Thyroid gland (tissue), 4 donors: ENCODE results near the gene CNTNAP5. TPM values are rescaled to one million over a fixed set of nuclear protein-coding genes. Genes with fewer than 3 reads are reported as not detected.

Source experiments
- DNase-seq, 2 donors: peaks; one replicate each; pipeline ENCODE4 v3.0.0-alpha.2; 2019
- H3K27ac ChIP-seq, 3 donors: fragments of 200-600 bp; sonication (generic); 1 replicate in 2 of 3; 2 replicates in 1 of 3; pipeline ENCODE4 v1.5.1; 2016 to 2019; ENCODE audit warnings: mild to moderate bottlenecking in 1 of 3, moderate library complexity in 1 of 3
- H3K27me3 ChIP-seq: fragments of 200-600 bp; sonication (generic); one replicate; pipeline ENCODE4 v1.5.1; 2019
- H3K36me3 ChIP-seq, 2 donors: fragments of 200-600 bp; sonication (generic); one replicate each; pipeline ENCODE4 v1.5.1; 2016 to 2019
- H3K4me1 ChIP-seq, 2 donors: fragments of 200-600 bp; sonication (generic); one replicate each; pipeline ENCODE4 v1.5.1; 2017 to 2019
- H3K4me3 ChIP-seq, 3 donors: fragments of 200-600 bp; sonication (generic); replicated peaks in 1 of 3; 1 replicate in 2 of 3; 2 replicates in 1 of 3; pipeline ENCODE4 v1.5.1; 2016; ENCODE audit warnings: mild to moderate bottlenecking in 1 of 3
- H3K9me3 ChIP-seq: fragments of 200-600 bp; sonication (generic); one replicate; pipeline ENCODE4 v1.5.1; 2017
- CTCF ChIP-seq, 6 experiments: fragments of 200-600 bp in 3 of 6; fragments of 450-650 bp in 3 of 6; sonication (generic) in 3 of 6; IDR thresholded peaks; one replicate each; pipeline ENCODE4 v1.5.1; 2016 to 2019; ENCODE audit warnings: antibody characterized with exemption in 6 of 6, mild to moderate bottlenecking in 2 of 6, inconsistent platforms in 1 of 6, moderate library complexity in 1 of 6
- POLR2A ChIP-seq, 2 donors: fragments of 450-650 bp; IDR thresholded peaks; one replicate each; pipeline ENCODE4 v1.6.1; 2017; ENCODE audit warnings: antibody characterized with exemption in 2 of 2, mild to moderate bottlenecking in 2 of 2, moderate library complexity in 1 of 2
- WGBS, 2 donors: methylation state at CpG; one replicate each; pipeline ENCODE4 v1.1.5; 2017; 5-methylcytosine and 5-hydroxymethylcytosine counted together
- intact Hi-C: fragments of 100-400 bp; cut with DNase I; formaldehyde crosslinking; loops from one replicate; pipeline ENCODE4 v1.15.1; 2023
- total RNA-seq, 4 donors: library from RNA; depleted of rRNA; stranded (reverse); fragments of >200 nt; gene quantifications; one replicate each; pipeline ENCODE4 v1.2.3, GENCODE V29; 2016

Gene CNTNAP5
- total RNA-seq, 4 donors from 2014 or later, result not detected

DNA sequence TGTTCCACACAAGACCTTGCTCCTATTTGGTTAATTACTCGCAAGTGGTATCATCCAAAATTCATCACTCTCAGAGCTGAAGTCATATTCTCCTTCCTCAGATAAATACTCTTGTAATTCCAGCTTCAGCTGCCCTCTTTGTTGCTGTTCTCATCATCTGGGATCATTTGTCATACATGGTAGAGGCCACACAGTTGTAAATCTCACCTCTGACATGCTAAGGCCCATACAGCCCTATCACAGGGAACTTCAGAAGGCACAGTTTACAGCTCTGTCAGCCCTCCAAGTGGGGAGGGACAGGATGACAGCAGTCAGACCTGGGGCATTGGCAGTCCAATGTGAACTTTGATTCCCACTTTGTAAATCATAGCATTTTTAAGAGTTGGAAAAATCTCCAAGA, 399.0 kb downstream of the CNTNAP5 start:
- no peak overlapping the region for H3K27ac ChIP-seq
- no peak for TF ChIP-seq POLR2A (IDR thresholded peaks at IDR 0.05)
- TF ChIP-seq CTCF (IDR thresholded peaks at IDR 0.05), result no peak
- WGBS, 2 donors, result 84 to 100% methylated on average over 1 of the region's 1 CpG

GRCh38 chr2:124426122-124426521, 401.0 kb downstream of the CNTNAP5 start:
- Histone ChIP-seq H3K4me3 (no peak overlapping the region), H3K4me1 (no peaks in the 10 kb centered on the region), H3K9me3 (no peaks in the 10 kb centered on the region), H3K36me3 (no peaks in the 10 kb centered on the region), H3K27ac (no peak overlapping the region), H3K27me3 (no peaks in the 10 kb centered on the region)
- WGBS, 2 donors, result 71 to 76% methylated on average over 2 of the region's 2 CpGs
- DNase-seq, result no peak
- TF ChIP-seq POLR2A (IDR thresholded peaks at IDR 0.05) (no peak), CTCF (IDR thresholded peaks at IDR 0.05) (no peak)
- intact Hi-C loops, result no loop called here

More for the DNA sequence above, 399.0 kb downstream of the CNTNAP5 start:
- Histone ChIP-seq H3K36me3 (no peaks in the 10 kb centered on the region), H3K27me3 (no peaks in the 10 kb centered on the region), H3K9me3 (no peaks in the 10 kb centered on the region), H3K4me3 (no peak overlapping the region), H3K4me1 (no peaks in the 10 kb centered on the region)
- DNase-seq, result no peak
- intact Hi-C loops, result no loop called here

DNA sequence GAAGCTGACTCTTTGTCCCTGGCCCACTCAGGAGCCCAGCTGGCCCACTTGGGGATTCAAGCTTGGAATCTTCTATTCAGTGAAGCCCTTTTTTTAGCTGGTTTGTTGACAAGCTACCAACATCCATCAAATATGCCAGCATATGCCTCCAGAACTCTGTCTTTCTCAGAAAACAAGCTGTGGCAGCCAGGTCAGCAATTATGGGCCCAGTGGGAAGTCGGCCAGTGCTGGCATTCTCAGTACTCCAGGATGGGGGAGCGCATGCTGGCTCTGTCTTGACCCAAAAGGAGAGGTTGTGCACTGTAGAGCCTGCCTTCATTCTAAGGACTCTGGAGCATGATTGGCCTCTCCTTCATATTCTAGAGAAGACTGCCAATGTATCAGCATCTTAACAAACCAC, 401.5 kb downstream of the CNTNAP5 start:
- no peaks in the 10 kb centered on the region for H3K4me1 ChIP-seq
- no peak for TF ChIP-seq CTCF (IDR thresholded peaks at IDR 0.05)
- no peak for TF ChIP-seq POLR2A (IDR thresholded peaks at IDR 0.05)
- H3K9me3 ChIP-seq, result no peaks in the 10 kb centered on the region
- H3K27ac ChIP-seq, result no peak overlapping the region
- DNase-seq, result no peak
- intact Hi-C loops, result no loop called here
- H3K27me3 ChIP-seq, result no peaks in the 10 kb centered on the region
- H3K4me3 ChIP-seq, result no peak overlapping the region
- WGBS, 2 donors, result 63 to 79% methylated on average over 2 of the region's 2 CpGs
- no peaks in the 10 kb centered on the region for H3K36me3 ChIP-seq

DNA sequence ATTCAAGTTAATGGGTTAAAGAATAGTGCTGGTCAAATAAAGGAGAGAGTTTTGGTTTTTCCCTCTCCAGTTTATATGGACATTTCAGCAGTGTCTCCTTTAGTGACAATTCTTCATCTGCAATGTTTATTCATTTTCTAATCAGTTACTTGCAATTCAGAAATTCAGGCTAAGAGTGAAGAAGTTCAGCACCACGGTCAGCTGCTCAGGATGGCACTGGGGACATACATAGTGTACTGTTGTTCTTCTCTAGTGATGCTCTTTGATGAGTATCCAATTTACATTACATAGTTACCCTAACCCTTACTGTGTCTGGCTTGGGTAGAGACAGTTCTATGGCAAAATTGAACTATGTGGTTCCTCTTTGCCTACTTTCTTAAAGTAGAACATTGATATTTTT, 412.7 kb downstream of the CNTNAP5 start:
- WGBS, 2 donors, result 60 to 69% methylated on average over 1 of the region's 1 CpG
- TF ChIP-seq CTCF (IDR thresholded peaks at IDR 0.05), result no peak
- no peak for TF ChIP-seq POLR2A (IDR thresholded peaks at IDR 0.05)
- Histone ChIP-seq H3K27ac (no peak overlapping the region), H3K36me3 (no peaks in the 10 kb centered on the region), H3K4me1 (no peaks in the 10 kb centered on the region), H3K27me3 (no peaks in the 10 kb centered on the region), H3K4me3 (no peak overlapping the region), H3K9me3 (no peaks in the 10 kb centered on the region)
- intact Hi-C loops, result no loop called here
- DNase-seq, result no peak

- no peaks in the 10 kb centered on the region for H3K9me3 ChIP-seq
- no peak overlapping the region for H3K27ac ChIP-seq
- no peak for DNase-seq
- no peaks in the 10 kb centered on the region for H3K36me3 ChIP-seq
- WGBS, 2 donors, result 35 to 44% methylated on average over 2 of the region's 2 CpGs
- intact Hi-C loops, result no loop called here
- no peaks in the 10 kb centered on the region for H3K4me1 ChIP-seq
- no peak overlapping the region for H3K4me3 ChIP-seq
- no peaks in the 10 kb centered on the region for H3K27me3 ChIP-seq
- no peak for TF ChIP-seq CTCF (IDR thresholded peaks at IDR 0.05)
- no peak for TF ChIP-seq POLR2A (IDR thresholded peaks at IDR 0.05)
These were observed 425.4 kb downstream of the CNTNAP5 start for GRCh38 chr2:124450481-124450880.
